GM11168 (cell line): ENCODE data around the gene CHRNG.

ENCODE experiments used
- in situ Hi-C: fragments of 300-500 bp; cut with MboI; formaldehyde crosslinking; loops from one replicate; pipeline ENCODE4 v1.12.0; 2022; ENCODE audit warnings: low sequenced_read_pairs; ENCODE audit not compliant: unreplicated experiment

Gene CHRNG

GRCh38 chr2:232571026-232571474 lies 31.6 kb downstream of the CHRNG start:
- in situ Hi-C loops: no loop called here

- in situ Hi-C loops: no loop called here
Measured at GRCh38 chr2:232573042-232573441, 33.5 kb downstream of the CHRNG start.

- in situ Hi-C loops: no loop called here
Measured at GRCh38 chr2:232573771-232574435, 34.4 kb downstream of the CHRNG start.

- in situ Hi-C loops: no loop called here
Measured at GRCh38 chr2:232574674-232575403, 35.3 kb downstream of the CHRNG start.

- in situ Hi-C loops: no loop called here
Measured at GRCh38 chr2:232575404-232575746, 35.9 kb downstream of the CHRNG start.

- in situ Hi-C loops: no loop called here
Measured at GRCh38 chr2:232576995-232577394, 37.5 kb downstream of the CHRNG start.

- in situ Hi-C loops: no loop called here
Measured at GRCh38 chr2:232577841-232578240, 38.3 kb downstream of the CHRNG start.

- in situ Hi-C loops: no loop called here
Measured at GRCh38 chr2:232578626-232579025, 39.1 kb downstream of the CHRNG start.

GRCh38 chr2:232580648-232580981 lies 41.1 kb downstream of the CHRNG start:
- in situ Hi-C loops: no loop called here

GRCh38 chr2:232581725-232582124 lies 42.2 kb downstream of the CHRNG start:
- in situ Hi-C loops: no loop called here

GRCh38 chr2:232584238-232584637 lies 44.7 kb downstream of the CHRNG start:
- in situ Hi-C loops: no loop called here

GRCh38 chr2:232586943-232587505 lies 47.5 kb downstream of the CHRNG start:
- in situ Hi-C loops: no loop called here

GRCh38 chr2:232587512-232587911 lies 48.0 kb downstream of the CHRNG start:
- in situ Hi-C loops: no loop called here

- in situ Hi-C loops: no loop called here
Measured at GRCh38 chr2:232588031-232588430, 48.5 kb downstream of the CHRNG start.

- in situ Hi-C loops: no loop called here
Measured at GRCh38 chr2:232588680-232589585, 49.4 kb downstream of the CHRNG start.

- in situ Hi-C loops: no loop called here
Measured at GRCh38 chr2:232592772-232593395, 53.4 kb downstream of the CHRNG start.

- in situ Hi-C loops: no loop called here
Measured at GRCh38 chr2:232593982-232594381, 54.5 kb downstream of the CHRNG start.
